ENCODE data around the gene MARCHF5.

DNA sequence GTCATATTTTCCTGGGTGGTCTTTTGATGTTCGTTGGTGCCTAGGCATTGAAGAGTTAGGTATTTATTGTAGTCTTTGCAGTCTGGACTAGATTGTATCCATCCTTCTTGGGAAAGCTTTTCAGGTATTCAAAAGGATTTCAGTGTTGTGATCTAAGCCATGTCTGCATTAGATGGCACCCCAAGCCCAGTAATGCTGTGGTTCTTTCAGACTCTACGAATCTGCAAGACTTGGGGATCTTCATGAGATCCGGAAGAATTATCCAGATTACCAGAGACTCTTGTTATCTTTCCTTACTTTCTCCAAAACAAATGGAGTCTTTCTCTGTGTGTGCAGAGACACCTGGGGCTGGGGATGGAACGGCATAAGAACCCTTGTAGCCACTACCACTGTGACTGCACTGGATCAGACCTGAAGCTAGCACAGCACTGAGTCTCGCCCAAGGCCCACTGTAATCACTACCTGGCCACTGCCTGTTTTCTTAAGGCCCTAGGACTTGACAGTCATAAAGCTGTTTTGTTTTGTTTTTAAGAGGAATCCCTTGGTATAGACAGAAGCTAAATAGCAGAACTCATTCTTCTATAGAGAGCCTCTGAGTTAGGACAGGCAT, 75.5 kb downstream of the MARCHF5 start:
- TF ChIP-seq, protein P1, sequence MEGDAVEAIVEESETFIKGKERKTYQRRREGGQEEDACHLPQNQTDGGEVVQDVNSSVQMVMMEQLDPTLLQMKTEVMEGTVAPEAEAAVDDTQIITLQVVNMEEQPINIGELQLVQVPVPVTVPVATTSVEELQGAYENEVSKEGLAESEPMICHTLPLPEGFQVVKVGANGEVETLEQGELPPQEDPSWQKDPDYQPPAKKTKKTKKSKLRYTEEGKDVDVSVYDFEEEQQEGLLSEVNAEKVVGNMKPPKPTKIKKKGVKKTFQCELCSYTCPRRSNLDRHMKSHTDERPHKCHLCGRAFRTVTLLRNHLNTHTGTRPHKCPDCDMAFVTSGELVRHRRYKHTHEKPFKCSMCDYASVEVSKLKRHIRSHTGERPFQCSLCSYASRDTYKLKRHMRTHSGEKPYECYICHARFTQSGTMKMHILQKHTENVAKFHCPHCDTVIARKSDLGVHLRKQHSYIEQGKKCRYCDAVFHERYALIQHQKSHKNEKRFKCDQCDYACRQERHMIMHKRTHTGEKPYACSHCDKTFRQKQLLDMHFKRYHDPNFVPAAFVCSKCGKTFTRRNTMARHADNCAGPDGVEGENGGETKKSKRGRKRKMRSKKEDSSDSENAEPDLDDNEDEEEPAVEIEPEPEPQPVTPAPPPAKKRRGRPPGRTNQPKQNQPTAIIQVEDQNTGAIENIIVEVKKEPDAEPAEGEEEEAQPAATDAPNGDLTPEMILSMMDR (IDR thresholded peaks at IDR 0.05) = no peak
- TF ChIP-seq, protein P2, sequence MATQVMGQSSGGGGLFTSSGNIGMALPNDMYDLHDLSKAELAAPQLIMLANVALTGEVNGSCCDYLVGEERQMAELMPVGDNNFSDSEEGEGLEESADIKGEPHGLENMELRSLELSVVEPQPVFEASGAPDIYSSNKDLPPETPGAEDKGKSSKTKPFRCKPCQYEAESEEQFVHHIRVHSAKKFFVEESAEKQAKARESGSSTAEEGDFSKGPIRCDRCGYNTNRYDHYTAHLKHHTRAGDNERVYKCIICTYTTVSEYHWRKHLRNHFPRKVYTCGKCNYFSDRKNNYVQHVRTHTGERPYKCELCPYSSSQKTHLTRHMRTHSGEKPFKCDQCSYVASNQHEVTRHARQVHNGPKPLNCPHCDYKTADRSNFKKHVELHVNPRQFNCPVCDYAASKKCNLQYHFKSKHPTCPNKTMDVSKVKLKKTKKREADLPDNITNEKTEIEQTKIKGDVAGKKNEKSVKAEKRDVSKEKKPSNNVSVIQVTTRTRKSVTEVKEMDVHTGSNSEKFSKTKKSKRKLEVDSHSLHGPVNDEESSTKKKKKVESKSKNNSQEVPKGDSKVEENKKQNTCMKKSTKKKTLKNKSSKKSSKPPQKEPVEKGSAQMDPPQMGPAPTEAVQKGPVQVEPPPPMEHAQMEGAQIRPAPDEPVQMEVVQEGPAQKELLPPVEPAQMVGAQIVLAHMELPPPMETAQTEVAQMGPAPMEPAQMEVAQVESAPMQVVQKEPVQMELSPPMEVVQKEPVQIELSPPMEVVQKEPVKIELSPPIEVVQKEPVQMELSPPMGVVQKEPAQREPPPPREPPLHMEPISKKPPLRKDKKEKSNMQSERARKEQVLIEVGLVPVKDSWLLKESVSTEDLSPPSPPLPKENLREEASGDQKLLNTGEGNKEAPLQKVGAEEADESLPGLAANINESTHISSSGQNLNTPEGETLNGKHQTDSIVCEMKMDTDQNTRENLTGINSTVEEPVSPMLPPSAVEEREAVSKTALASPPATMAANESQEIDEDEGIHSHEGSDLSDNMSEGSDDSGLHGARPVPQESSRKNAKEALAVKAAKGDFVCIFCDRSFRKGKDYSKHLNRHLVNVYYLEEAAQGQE (IDR thresholded peaks at IDR 0.05; ENCODE audit: insufficient read depth in 1 of 2, low read depth in 2 of 2, low read length in 1 of 2) = no peak
- no peak for TF ChIP-seq TCF7L2 (IDR thresholded peaks at IDR 0.05; ENCODE audit: low read depth, low read length)
